NAMALWA (cell line): Measurements from ENCODE around the gene SPRED2.
A peak's percentile ranks its signal among the peaks of the same experiment; 100 is the strongest.

Source experiments
- DNase-seq: peaks from one replicate; pipeline ENCODE4 v3.0.0-alpha.2; 2015; ENCODE audit warnings: low spot score

Gene SPRED2

DNA sequence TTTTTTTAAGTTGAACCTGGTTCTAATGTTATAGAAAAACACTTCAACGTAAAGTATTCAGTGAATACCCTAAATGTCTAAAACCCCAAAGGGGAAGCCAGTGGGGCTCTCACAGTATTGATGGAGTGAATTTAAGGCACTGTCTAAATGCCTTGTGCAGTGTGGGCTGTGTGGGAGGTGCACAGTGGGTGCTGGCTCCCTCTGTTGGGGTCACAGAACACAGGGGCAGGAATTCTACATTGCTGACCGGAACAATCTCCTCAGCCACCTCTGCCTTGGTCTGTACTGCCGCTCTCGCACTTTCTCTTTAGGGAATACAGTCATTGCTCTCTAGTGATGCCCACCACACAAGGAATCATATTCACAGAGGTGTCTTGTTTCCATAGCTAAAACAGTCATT, 45.4 kb downstream of the SPRED2 start:
- DNase-seq: no peak

DNA sequence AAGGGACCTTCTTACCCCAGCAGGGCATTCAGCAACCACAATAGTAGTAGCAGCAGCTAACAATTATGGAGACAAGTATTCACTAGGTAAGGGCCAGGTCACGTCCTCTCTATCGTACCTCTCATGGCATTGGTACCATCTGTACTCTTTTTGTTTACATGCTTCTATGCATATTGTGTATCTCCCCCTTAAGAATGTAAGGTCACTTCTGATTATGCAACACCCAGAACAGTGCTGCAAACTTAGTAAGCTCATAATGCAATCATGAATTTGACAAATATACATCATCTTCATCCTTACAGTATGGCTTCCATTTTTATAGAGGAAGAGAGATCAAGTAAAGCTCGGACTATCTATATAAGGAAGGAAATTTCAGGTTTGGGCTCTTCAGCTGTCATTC, 46.1 kb downstream of the SPRED2 start:
- no peak for DNase-seq

DNA sequence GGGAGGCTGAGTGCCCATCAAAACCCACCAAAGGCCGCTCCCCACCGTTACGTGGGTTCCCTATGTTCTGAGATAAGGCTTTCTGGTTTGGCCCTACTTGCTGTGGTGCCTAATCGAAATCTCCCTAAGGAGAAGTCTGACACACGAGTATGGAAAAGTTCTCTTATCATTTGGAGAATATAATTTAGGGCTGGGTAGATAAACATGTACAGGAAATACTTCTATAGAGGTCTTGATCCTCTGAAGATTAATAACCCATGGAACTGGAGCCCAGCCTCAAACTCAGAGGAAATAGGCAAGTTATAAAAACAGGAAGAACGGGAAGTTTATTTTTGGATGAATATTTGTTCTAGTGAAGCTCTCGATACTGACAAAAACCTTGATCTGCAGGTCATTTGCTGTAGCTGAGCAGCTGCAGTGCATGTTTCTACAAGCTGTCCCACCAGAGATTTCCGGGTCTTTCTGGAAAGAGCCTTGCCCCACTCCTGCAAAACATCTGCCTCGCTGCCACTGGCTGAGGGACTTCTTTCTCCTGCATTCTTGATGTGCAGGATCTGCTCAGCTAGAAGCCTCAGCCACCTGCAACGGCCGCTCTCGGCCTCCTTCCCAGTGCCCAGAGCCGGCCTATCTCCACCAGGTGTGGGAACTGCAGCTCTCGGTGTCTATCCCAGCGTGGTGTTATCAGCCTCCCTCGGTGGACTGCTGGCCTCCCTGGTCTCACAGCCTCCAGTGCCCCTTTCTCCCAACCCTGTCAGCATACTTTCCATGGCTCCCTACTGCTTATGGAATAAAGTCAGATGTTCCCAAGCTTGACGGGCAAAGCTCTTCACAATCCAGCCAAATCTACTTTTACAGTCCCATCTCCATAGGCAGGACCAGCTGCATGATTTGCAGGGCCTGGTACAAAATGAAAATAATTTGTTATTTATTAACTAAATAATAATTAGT, 48.6 kb downstream of the SPRED2 start:
- DNase-seq: no peak

DNA sequence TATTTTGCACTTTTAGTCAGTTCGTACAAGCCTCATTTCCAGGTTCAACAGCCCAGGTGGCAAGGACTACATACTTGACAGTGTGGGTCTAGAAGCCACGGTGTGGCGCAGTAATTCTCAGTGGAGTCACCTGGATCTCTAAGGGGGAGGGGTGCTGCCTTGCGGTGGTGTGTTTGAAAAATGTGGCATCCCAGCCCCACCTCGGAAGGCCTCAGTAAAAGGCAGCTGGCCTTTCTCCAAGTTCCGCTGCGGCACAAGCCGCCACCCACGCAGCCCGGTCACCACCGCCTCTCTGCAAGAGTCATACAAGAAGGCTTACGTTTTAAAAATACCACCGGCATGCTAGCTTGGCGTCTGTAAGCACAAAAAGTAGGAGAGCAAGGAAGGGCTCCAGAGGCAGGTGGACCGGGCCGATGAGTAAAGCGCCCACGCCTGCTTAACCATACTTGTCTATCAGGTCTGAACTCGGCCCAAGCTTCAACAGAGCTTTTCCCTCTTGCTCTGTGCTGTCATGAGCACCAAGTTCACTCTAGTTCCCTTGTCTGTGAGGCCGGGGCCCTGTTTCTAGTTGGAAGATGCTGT, 49.5 kb downstream of the SPRED2 start:
- DNase-seq: peak; percentile 64

DNA sequence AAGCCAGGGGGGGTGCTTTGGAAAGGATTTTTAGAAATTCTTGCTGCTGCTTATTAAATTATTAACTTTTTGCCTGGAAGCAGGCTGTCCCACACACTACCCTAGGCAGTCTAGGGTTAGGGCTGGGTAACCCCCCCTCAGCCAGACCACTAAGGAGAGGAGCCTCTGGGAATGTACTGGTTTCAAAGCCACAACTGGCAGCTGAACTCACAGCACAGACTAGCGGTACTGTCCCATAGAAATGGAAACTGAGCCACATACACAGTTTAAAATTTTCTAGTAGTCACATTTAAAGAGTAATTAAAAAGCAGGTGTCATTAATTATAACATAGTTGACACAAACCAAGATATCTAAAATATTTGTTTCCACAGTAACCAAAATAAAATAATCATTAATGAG, 50.1 kb downstream of the SPRED2 start:
- DNase-seq: no peak

DNA sequence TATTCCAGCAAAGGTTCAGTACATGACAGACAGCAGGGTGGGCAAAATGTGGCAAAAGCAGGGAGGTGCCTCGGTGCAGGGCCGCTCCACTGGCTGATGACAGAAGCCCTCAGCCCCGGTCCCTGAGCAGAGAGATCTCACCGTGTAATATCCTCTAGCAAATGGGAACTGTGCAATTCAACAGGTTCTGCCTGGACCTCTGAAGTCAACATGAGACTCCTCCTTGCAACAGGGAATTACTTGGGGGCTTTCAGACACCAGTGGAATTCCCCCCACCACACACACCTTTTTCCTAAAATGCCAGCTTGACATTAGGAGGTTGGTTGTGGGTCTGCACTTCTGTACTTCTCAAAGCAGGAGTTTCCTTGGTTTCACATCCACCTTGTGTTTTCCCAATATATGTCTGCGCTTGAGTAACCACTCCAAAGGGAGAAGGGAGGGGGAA, 50.8 kb downstream of the SPRED2 start:
- DNase-seq: no peak

DNA sequence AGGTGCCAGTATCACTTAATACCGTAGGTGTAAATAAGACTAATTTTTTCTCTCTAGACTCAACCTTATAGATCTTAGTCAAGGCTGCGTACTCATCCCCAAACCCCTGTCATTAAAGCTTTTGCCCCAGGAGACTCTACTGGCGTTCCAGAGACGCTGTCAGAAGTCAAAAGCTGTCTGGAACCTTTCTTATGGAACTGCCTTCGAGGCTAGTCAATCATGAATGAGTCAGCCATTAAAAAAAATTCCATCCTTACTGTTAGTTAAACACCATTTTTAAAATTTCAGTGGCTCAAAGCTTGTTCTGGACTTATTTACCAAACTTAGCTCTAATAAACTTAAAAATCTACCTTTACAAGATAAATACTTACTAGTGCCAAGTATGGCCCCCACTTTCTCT, 52.1 kb downstream of the SPRED2 start:
- no peak for DNase-seq

DNA sequence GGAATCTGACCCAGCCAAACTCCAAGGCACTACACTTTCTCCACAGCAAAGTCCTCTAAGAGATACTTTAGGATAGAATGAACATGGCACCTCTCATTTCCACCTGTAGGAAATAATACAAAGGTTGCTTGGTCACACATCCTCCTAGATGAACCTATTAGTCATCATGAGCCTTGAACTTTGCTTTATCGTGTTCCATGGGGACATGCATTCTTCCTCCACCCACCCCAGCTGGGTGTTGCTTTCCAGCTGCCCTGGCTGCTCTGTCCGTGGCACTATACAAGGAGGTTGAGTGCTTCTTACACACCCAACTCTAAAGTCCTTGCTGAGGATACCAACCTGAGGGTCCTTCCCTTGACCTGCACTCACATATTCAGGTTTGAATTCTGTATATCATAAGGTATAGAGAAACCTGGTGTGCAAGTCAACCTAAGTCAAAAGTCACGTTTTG, 52.7 kb downstream of the SPRED2 start:
- no peak for DNase-seq

DNA sequence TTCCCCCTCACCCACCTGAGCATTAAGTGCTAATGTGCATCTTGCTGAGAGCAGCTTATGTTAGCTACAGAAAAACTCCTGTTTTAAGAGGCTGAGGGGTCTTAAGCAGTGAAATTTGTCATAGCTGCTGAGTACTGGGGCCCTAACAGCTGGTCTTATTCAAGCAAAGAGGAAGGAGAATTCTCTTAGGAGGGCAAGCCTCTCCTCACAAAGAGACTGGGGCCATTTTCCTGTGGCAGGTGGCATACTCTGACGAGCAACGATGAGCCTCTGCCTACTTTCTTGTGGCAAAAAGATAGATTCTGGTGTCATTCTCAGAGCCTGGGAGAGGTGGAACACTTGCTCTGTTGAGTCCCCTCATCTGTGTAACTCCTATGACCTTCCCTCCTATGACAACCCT, 53.2 kb downstream of the SPRED2 start:
- no peak for DNase-seq

DNA sequence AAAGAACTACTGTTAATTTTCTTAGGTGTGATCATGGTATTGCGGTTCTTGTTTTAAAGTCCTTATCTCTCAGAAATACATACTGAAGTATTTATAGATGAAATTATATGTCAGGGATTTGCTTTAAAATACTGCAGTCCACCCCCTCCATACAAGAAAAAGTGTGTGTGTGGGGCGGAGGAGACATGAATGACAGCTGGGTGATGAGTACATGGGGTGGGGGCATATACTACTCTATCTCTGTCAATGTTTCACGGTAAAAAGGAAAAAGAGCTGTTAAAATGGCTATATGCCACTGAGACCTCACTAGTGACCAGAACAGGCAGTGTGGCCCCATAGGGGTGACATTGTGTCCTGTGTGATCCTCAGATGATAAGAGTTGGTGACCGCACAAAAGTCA, 54.1 kb downstream of the SPRED2 start:
- no peak for DNase-seq

DNA sequence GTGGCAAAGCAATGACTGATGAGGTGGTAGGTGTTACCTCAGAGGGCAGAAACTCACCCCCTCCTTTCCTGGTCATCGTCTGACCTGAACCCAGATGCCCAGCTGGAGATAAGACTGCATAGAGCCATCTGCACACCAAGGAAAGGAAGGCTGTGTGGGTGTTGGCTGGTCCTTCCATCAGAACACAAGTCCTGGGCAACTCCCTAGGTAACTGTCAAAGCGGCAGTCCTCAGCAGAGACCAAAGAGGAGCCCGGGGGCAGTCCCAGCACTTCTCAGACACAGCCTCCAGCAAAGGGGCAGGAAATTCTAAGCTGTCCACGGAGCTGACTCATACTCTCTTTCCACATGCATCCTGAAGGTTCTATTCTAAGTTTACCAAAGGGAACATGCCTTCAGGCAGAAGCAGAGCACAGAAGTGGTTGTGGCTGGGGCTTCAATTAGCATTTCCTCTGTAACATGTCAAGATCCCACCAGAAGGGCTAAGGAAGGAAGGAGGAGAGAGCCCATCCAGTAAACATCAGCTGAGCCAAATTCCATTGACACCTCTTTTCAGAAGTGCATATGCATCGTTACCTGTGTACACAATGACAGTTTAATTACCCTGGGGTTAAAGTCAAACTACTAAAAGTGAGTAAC, 54.7 kb downstream of the SPRED2 start:
- no peak for DNase-seq

DNA sequence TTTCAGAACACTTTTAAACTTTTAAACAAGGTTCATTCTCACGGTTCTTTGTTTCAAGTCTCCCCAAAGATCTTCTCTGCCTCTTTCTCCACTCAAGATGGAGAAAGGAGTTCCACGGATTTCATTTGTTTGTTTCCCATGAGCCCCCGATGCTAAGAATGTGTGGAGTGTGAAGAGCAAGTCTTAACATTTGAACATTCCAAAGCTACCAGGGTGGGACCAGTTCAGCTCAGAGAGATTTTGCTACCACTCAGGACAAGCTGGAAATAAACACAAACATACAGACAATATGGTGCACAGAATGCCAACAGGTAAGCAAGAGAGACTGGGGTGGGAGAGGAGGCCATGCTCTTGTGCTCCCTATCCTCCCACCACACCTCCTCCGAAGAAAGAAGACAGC, 56.7 kb downstream of the SPRED2 start:
- DNase-seq: no peak

DNA sequence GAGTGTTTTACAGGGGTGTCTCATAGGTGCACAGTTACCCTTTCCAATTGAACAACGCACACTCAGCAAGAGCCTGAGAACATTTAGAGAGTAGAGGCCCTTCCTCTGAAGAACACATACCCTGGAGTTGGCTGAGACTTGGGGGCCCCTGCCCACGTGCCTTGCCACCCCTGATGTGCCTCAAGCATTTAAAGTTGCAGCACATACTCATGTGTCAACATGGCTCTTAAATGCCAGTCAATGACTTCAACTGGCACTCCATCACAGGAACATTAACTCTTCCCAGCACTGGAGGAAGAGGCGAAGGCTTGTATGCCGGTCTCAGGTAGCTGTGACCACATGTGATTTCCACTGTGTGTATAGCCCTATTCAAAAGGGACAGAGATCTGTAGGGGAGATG, 57.4 kb downstream of the SPRED2 start:
- no peak for DNase-seq

DNA sequence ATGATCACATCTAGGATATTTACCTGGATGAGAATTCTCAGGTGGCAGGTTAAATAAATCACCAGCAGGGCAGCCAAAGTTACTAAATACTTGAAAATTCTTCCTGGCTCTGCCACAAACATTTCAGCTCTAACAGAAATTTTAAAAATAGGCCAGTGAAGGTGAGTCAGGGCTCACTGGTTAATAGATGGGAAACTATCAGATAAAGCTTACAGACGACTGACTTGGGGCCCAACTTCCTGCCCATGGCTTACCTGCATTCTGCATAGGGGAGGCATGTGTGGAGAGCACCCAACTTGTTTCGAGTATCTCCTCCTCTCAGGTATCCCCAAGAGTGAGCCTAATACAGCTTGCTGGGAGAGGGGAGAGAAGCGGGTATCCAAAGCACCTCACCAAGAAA, 57.8 kb downstream of the SPRED2 start:
- DNase-seq: no peak

DNA sequence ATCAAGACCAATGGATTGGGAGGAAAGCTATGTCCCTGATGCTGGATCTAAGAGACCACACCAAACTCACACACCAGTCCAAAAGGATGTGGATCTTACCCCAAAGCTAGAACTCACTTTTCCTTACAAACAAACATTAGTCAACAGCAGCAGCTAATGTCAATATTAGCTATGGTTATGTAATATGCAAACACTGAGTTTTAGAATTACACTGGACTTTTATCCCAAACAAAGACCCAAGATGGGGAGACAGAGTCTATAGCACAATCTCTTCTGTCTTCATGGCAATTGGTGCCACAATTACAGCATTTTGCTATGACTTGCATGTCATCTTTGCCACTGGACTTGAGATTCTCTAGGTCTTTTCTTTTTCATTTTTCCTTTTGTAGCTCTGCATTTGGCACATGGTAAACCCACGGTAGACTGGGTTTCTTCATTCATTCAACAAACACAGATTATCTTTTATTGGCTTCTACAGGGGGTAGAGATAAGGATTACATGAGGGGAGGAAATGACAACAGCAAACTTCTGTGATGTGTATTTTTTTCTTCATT, 59.0 kb downstream of the SPRED2 start:
- no peak for DNase-seq

DNA sequence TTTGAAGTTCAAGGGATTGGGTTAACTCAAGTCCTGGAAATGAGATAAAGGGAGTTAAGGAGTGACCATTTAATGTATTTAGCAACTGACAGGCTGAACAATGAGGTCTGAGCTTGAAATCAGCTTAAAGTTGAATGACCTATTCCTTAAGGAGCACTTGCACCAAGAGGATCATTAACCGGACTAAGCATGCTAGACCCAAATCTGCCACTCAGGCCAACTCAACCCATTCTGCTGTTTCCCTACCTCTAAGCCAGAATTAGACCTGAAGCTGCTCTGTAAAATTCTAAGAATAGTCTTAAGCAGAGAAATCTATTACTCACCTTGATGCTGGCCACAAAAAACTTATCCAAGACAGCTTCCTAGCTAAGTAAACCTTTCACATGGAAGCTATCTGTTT, 59.8 kb downstream of the SPRED2 start:
- DNase-seq: no peak

DNA sequence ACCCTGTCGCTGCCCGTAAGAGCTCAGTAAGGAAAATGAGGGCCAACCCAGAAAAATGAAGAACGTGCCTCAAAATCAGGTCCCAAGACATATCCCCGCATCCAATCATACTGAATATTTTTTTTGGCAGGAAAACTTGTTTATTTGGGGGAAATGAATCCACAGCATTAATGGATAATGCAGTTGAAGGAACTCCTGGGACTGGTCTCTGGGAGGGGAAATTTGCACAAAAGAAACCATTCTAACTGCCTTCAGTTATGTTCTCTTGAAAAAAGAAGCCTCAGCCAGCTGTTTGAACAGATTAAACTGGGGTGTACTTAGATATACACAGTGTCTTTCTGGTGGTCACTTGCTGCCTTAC, 61.3 kb downstream of the SPRED2 start:
- DNase-seq: no peak

DNA sequence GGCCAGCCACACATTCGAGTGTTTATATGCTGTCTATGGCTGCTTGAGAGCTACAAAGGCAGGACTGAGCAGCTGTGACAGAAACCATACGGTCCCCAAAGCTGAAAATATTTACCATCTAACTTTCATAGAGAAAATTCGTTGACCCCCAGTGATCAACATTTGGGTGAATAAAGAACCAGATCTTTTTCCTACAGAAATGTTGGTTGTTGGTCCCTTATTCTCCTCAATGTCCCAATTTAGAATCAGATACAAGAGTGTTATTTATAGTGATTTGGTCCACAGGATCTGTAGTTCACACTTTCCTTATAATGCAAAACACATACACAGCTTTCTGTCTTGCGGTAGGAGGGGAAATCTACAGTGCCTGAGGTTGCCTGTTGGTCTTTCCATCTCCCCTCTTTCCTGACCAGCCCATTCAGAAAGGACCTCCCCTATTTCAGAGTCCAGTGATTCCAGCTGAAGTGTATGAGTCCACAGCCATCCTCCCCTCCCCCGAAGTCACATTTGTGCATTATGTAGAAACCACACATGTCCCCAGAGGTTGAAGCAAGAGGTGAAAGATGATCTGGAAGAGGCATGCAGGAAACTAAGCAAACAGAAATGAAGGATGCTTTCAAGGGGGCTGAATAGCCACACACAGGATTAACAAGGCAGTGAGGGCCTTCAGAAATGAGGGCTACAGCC, 61.9 kb downstream of the SPRED2 start:
- peak; percentile 83 for DNase-seq

DNA sequence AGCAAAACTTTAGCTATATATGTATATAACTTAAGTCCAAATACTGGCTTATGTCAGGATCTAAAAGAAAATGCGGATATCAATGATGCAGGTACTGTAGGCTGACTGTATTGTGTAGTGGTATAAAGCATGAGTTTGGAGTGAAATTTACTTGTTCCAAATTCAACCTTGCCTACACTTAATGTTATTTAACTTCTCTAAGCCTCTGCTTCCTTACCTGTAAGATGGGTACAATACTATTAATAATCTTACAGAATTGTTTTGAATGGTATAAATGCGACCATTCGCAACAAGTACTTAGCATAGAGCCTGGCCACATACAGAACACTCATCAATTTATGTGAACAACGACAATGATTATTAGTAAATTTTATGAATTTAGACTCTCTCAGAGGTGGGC, 62.4 kb downstream of the SPRED2 start:
- DNase-seq: no peak

DNA sequence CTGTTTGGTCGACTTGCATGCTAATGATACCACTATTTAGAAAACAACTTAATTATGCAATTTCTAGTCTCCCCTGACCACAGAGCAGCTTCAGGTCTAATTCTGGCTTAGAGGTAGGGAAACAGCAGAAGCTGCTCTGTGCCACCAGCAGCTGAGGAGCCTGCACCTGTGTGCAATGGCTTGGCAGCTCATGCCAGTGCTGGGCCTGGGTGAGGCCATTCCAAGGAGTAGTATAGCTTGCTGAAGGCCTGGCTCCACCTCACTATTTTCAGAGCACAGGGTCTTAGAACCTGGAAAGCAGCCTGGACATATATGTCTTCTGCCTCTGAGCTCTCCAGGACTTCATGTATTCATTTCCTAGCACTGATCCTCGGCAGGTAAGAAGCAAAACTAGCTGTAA, 62.8 kb downstream of the SPRED2 start:
- DNase-seq: peak; percentile 47

DNA sequence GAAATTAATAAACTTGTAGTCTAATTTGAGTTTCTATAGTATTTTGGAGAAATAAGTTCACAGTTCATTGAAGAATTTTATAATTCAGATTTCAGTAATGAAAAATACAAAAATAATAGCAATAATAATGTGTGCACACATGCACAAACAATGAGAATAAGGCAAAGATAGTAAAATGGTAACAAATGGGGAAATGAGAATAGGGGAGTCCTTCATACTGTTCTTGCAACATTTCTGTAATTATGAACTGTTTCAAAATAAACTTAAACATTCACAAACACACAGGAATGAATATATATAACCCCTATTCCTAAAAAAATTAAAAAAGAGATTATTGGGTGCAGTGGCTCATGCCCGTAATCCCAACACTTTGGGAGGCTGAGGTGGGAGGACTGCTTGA, 63.9 kb downstream of the SPRED2 start:
- no peak for DNase-seq

DNA sequence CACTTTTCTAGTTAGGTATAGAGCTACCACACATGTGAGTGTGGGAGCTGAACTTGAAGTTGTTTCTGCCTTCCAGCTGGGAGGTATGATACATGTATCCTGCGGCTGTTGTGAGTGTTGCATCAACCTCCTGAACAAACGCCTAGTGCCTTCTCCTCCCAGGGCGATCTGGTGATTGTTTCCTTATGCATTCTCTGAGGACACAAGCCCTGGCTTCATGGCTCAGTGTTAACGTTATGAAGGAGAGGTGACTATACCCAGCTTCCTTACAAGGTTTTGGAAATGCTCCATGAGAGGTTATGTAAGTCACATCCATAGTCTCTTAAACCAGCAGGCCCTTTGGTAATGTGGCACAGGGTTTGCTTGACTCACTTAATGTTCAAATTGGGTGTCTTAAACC, 64.9 kb downstream of the SPRED2 start:
- no peak for DNase-seq
